IMR-90 (cell line): Measurements from ENCODE around the gene MTA1.

Source experiments
- CTCF ChIP-seq: conservative IDR thresholded peaks from 2 replicates; pipeline ENCODE4 v1.5.1; 2012; ENCODE audit warnings: mild to moderate bottlenecking, low read depth, low read length, improper control_type of control experiment
- MAFK ChIP-seq: IDR thresholded peaks from 2 replicates; pipeline ENCODE4 v1.6.1; 2012; ENCODE audit warnings: low read depth, low read length, improper control_type of control experiment
- POLR2A ChIP-seq: IDR thresholded peaks from 2 replicates; pipeline ENCODE4 v1.6.1; 2012; ENCODE audit warnings: mild to moderate bottlenecking, low read depth, low read length
- SMC3 ChIP-seq: fragments of 150-350 bp; IDR thresholded peaks from 2 replicates; pipeline ENCODE4 v1.6.1; 2016; ENCODE audit warnings: low read depth, mild to moderate bottlenecking, antibody characterized with exemption, low read length, moderate library complexity

- TF ChIP-seq MAFK, result no peak
- no peak for TF ChIP-seq CTCF
- no peak for TF ChIP-seq POLR2A
- TF ChIP-seq SMC3, result no peak
Measured at GRCh38 chr14:105467249-105467941, 47.8 kb downstream of the MTA1 start.
